IMR-90 (cell line): ENCODE results near the gene KCTD16. TPM values are rescaled to one million over a fixed set of nuclear protein-coding genes. Genes with fewer than 3 reads are reported as not detected.

ENCODE experiments used
- ATAC-seq: fragments of 200-7000 bp; cut with Tn5 transposase; 2 replicates; pipeline ENCODE4 v1.9.1; 2020; ENCODE audit warnings: low read depth, mild to moderate bottlenecking, moderate library complexity
- BruUV-seq: library from RNA; stranded (reverse); fragments of 400-500 nt; replicated peaks from 2 replicates; lab custom pipeline; 2021; lab: Mats Ljungman, UMichigan
- CTCF ChIA-PET: fragments of 300-600 bp; formaldehyde crosslinking; extraction: SDS; loops from one replicate; lab custom pipeline; 2021; ENCODE audit warnings: antibody characterized with exemption; lab: Yijun Ruan, JAX
- POLR2A ChIA-PET: fragments of 300-600 bp; sonication (Branson Sonifier 250); formaldehyde crosslinking; loops from one replicate; lab custom pipeline; 2022; ENCODE audit warnings: antibody characterized with exemption; ENCODE audit not compliant: unreplicated experiment; lab: Charles Lee
- DNase-seq: peaks from one replicate; pipeline ENCODE4 v3.0.0; 2013
- H2AFZ ChIP-seq: replicated peaks from 2 replicates; pipeline ENCODE3; 2013; ENCODE audit warnings: low read length, mild to moderate bottlenecking; ENCODE audit not compliant: poor library complexity
- H2AK5ac ChIP-seq: 2 replicates; pipeline ENCODE4 v1.6.1; 2013; ENCODE audit warnings: low read depth, low read length, inconsistent platforms
- H2AK9ac ChIP-seq: replicated peaks from 2 replicates; pipeline ENCODE3; 2013; ENCODE audit warnings: mild to moderate bottlenecking, low read depth, low read length, moderate library complexity; ENCODE audit not compliant: poor library complexity
- H2BK120ac ChIP-seq: 2 replicates; pipeline ENCODE4 v1.6.1; 2013; ENCODE audit warnings: low read depth, low read length, inconsistent platforms
- H2BK15ac ChIP-seq: 3 replicates; pipeline ENCODE4 v1.6.1; 2013; ENCODE audit warnings: low read depth, low read length, inconsistent platforms
- H2BK20ac ChIP-seq: 2 replicates; pipeline ENCODE4 v1.6.1; 2013; ENCODE audit warnings: low read depth, mild to moderate bottlenecking, inconsistent platforms, low read length, moderate library complexity
- H2BK5ac ChIP-seq: 2 replicates; pipeline ENCODE4 v1.6.1; 2013; ENCODE audit warnings: mild to moderate bottlenecking, low read depth, low read length, inconsistent platforms; ENCODE audit not compliant: poor library complexity, severe bottlenecking
- H3K14ac ChIP-seq: replicated peaks from 2 replicates; pipeline ENCODE4 v1.6.1; 2013; ENCODE audit warnings: low read depth, low read length, inconsistent platforms
- H3K18ac ChIP-seq: 2 replicates; pipeline ENCODE4 v1.6.1; 2013; ENCODE audit warnings: low read depth, low read length, control low read depth
- H3K23ac ChIP-seq: 2 replicates; pipeline ENCODE4 v1.6.1; 2013; ENCODE audit warnings: low read depth, low read length, inconsistent platforms
- H3K27ac ChIP-seq: 2 replicates; pipeline ENCODE4 v1.5.1; 2013; ENCODE audit warnings: mild to moderate bottlenecking, control low read depth, low read length; ENCODE audit not compliant: insufficient read depth
- H3K27me3 ChIP-seq: 2 replicates; pipeline ENCODE4 v1.6.1; 2013; ENCODE audit warnings: low read length; ENCODE audit not compliant: control insufficient read depth, insufficient read depth
- H3K36me3 ChIP-seq: 2 replicates; pipeline ENCODE4 v1.6.1; 2013; ENCODE audit warnings: low read length, mixed read lengths; ENCODE audit not compliant: control insufficient read depth, insufficient read depth
- H3K4ac ChIP-seq: 2 replicates; pipeline ENCODE4 v1.6.1; 2013; ENCODE audit warnings: low read depth, low read length, inconsistent platforms
- H3K4me1 ChIP-seq: 2 replicates; pipeline ENCODE4 v1.6.1; 2013; ENCODE audit warnings: low read length, mixed read lengths; ENCODE audit not compliant: control insufficient read depth, insufficient read depth
- H3K4me2 ChIP-seq: 2 replicates; pipeline ENCODE4 v1.6.1; 2013; ENCODE audit warnings: low read depth, mild to moderate bottlenecking, control low read depth, low read length, moderate library complexity
- H3K4me3 ChIP-seq: 2 replicates; pipeline ENCODE4 v1.5.1; 2013; ENCODE audit warnings: low read depth, mild to moderate bottlenecking, control low read depth, low read length, moderate library complexity; ENCODE audit not compliant: insufficient read depth
- H3K56ac ChIP-seq: 2 replicates; pipeline ENCODE4 v1.6.1; 2013; ENCODE audit warnings: low read length, inconsistent platforms; ENCODE audit not compliant: insufficient read depth; ENCODE audit errors: extremely low read depth
- H3K79me1 ChIP-seq, 2 experiments: 2 replicates each; pipeline ENCODE4 v1.6.1; 2013; ENCODE audit warnings: low read length in 2 of 2, inconsistent platforms in 1 of 2, low read depth in 1 of 2
- H3K9ac ChIP-seq: 2 replicates; pipeline ENCODE4 v1.6.1; 2013; ENCODE audit warnings: low read depth, low read length, control low read depth
- H3K9me1 ChIP-seq: 2 replicates; pipeline ENCODE4 v1.6.1; 2013; ENCODE audit warnings: low read length, inconsistent platforms; ENCODE audit not compliant: insufficient read depth
- H3K9me3 ChIP-seq: 2 replicates; pipeline ENCODE4 v1.6.1; 2013; ENCODE audit warnings: low read length; ENCODE audit not compliant: control insufficient read depth, insufficient read depth
- H4K20me1 ChIP-seq: 2 replicates; pipeline ENCODE4 v1.6.1; 2013; ENCODE audit warnings: low read length, inconsistent platforms; ENCODE audit not compliant: insufficient read depth
- H4K5ac ChIP-seq: 2 replicates; pipeline ENCODE4 v1.6.1; 2013; ENCODE audit warnings: mild to moderate bottlenecking, low read depth, low read length, control low read depth
- H4K8ac ChIP-seq, 2 experiments: 2 replicates each; pipeline ENCODE4 v1.6.1; 2013; ENCODE audit warnings: low read depth in 2 of 2, low read length in 2 of 2, control low read depth in 1 of 2, inconsistent platforms in 1 of 2
- H4K91ac ChIP-seq: 2 replicates; pipeline ENCODE4 v1.6.1; 2013; ENCODE audit warnings: low read depth, low read length, inconsistent platforms; ENCODE audit not compliant: insufficient read depth
- BHLHE40 ChIP-seq: fragments of 150-350 bp; IDR thresholded peaks from 2 replicates; pipeline ENCODE4 v1.6.1; 2016; ENCODE audit warnings: mild to moderate bottlenecking, low read depth, low read length
- CEBPB ChIP-seq: IDR thresholded peaks from 2 replicates; pipeline ENCODE4 v1.6.1; 2012; ENCODE audit warnings: low read depth, low read length, improper control_type of control experiment
- CTCF ChIP-seq: conservative IDR thresholded peaks from 2 replicates; pipeline ENCODE4 v1.5.1; 2012; ENCODE audit warnings: mild to moderate bottlenecking, low read depth, low read length, improper control_type of control experiment
- MXI1 ChIP-seq: IDR thresholded peaks from 2 replicates; pipeline ENCODE4 v1.6.1; 2012; ENCODE audit warnings: low read depth, mild to moderate bottlenecking, low read length, moderate library complexity, borderline replicate concordance
- WGBS, 2 experiments: methylation state at CpG; one replicate each; pipeline versions ENCODE4 v1.1.5 to v1.1.7; 2013; ENCODE audit warnings: missing lambda C conversion rate in 2 of 2; ENCODE audit not compliant: insufficient read length in 1 of 2; ENCODE audit errors: extremely low coverage in 2 of 2; 5-methylcytosine and 5-hydroxymethylcytosine counted together
- dilution Hi-C: fragments of 300-500 bp; cut with HindIII; formaldehyde crosslinking; loops from one replicate; pipeline ENCODE4 v1.14.3; 2018; ENCODE audit warnings: low sequenced_read_pairs; ENCODE audit not compliant: unreplicated experiment
- in situ Hi-C: fragments of 300-500 bp; cut with MboI; formaldehyde crosslinking; loops from 3 replicates; pipeline ENCODE4 v1.14.3; 2019; ENCODE audit warnings: low sequenced_read_pairs, inconsistent platforms, mixed read lengths
- intact Hi-C: fragments of 100-400 bp; cut with micrococcal nuclease; formaldehyde crosslinking; loops from 2 replicates; pipeline ENCODE4 v1.10.0; 2022
- polyA plus RNA-seq, 3 experiments: library from polyadenylated mRNA; depleted of rRNA; stranded (reverse); fragments of >200 nt; gene quantifications; 2 replicates each; pipeline ENCODE4 v1.2.3, GENCODE V29; 2012; ENCODE audit warnings: low replicate concordance in 1 of 3
- total RNA-seq: library from RNA; depleted of rRNA; stranded (reverse); fragments of >200 nt; gene quantifications from 2 replicates; pipeline ENCODE4 v1.2.3, GENCODE V29; 2012
- TF ChIP-seq, protein P1 (sequence below): fragments of 150-350 bp; IDR thresholded peaks from 2 replicates; pipeline ENCODE4 v1.6.1; 2016; ENCODE audit warnings: low read depth, mild to moderate bottlenecking, low read length, moderate library complexity, borderline replicate concordance

KCTD16 gene
- total and polyA plus RNA-seq, 2 of the 4 experiments (the other 2 are of a cell fraction) = 0.43 to 1.1 TPM

DNA sequence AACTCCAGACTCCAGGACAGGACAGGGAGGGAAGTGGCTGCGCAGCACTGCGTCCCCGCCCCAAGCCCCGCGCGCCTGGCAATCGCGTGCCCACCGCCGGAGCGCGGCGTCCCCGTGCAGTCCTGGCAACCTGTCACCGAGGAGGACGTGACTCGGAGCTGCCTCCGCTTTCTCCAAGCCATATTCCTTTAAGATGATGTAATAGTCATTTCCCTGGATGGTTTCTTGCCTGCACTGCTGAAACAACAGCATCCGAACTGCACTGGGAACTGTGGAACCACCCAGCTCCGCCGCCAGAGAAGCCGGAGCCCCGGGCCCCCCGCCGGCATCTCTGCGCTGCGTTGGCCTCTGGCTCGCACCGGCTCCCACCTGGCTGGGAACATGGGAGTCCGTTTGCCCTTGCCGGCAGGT, 34.5 kb downstream of the KCTD16 start:
- Histone ChIP-seq H3K36me3 (no peaks in the 10 kb centered on the region), H3K9me1 (no peaks in the 10 kb centered on the region), H2AK5ac (no peak overlapping the region), H3K79me1 (no peaks in the 10 kb centered on the region), H2BK20ac (peak overlapping the region; percentile 6; the same call in 1 of the 2 replicates), H2BK15ac (no peak overlapping the region), H2AK9ac (no peak overlapping the region), H2AFZ (peak overlapping the region; percentile 92), H3K23ac (no peak overlapping the region), H3K9ac (no peak overlapping the region; the same call in 1 of the 2 replicates), H4K20me1 (no peaks in the 10 kb centered on the region), H4K5ac (no peak overlapping the region), H3K56ac (no peak overlapping the region), H3K18ac (no peak overlapping the region), H4K8ac (no peak overlapping the region), H3K4ac (no peak overlapping the region), H4K91ac (no peak overlapping the region), H3K27ac (no peak overlapping the region), H3K27me3 (peaks cover 16% of the 10 kb centered on the region), H3K4me3 (peak overlapping the region; percentile 50), H3K4me1 (0 out of 2 replicates have a peak, but pooled peaks cover 2% of the 10 kb centered on the region), H2BK120ac (peak overlapping the region; percentile 57; the same call in 1 of the 2 replicates), H3K14ac (no peak overlapping the region), H2BK5ac (no peak overlapping the region), H3K4me2 (peak overlapping the region; percentile 90), H3K9me3 (no peaks in the 10 kb centered on the region)
- POLR2A ChIA-PET = no interaction called here
- DNase-seq (peak; percentile 50), ATAC-seq (peak; percentile 75)
- TF ChIP-seq CEBPB (peak; percentile 85), CTCF (no peak), BHLHE40 (peak; percentile 73), MXI1 (no peak)
- TF ChIP-seq, protein P1, sequence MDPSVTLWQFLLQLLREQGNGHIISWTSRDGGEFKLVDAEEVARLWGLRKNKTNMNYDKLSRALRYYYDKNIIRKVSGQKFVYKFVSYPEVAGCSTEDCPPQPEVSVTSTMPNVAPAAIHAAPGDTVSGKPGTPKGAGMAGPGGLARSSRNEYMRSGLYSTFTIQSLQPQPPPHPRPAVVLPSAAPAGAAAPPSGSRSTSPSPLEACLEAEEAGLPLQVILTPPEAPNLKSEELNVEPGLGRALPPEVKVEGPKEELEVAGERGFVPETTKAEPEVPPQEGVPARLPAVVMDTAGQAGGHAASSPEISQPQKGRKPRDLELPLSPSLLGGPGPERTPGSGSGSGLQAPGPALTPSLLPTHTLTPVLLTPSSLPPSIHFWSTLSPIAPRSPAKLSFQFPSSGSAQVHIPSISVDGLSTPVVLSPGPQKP = no peak
- intact Hi-C loops = loop anchor here (2.0 to 10.0 kb wide), 8 partner anchors 186 to 1920 kb away; no protein-coding TSS in a partner anchor
- no TSS peak for BruUV-seq
- CTCF ChIA-PET = interaction anchor here (2.1 kb wide), 1 partner anchor 1683 kb away, joined by 5 read pairs; no protein-coding TSS in a partner anchor
- WGBS, 2 experiments = no CpG with 5 or more reads among the region's 31 CpGs
- in situ Hi-C loops = loop anchor here (10.0 to 25.0 kb wide), 3 partner anchors 1132 to 1850 kb away; no protein-coding TSS in a partner anchor
- dilution Hi-C loops = no loop called here
